ENCODE results near the gene MXRA7.
"Not testable (repeated sequence)": the region's sequence is repeated elsewhere in the genome, so short reads cannot be mapped to it uniquely, and the experiment has no call there.

MXRA7 gene

GRCh38 chr17:76714822-76715495 is 4.2 kb upstream of the MXRA7 start:
- DNase-seq: peak; percentile 45

DNA sequence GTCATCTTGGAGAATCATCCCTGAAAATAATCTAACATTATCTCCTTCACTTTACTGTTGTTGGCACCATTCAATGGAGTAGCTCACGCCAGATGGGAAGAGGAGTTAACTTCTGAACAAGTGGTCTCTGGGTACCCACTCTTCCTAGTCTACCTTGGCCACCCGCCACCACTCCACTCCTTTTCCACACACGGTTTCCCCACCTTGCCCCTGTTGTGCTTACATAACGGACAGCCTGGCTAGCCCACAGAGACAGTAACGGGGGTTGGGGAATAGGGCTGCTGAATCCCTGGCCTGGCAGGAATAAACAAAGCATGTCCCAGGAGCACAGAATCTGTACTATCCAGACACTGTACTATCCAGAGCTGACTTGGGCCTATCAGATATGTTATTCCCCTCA is 3.6 kb upstream of the MXRA7 start:
- DNase-seq: no peak

DNA sequence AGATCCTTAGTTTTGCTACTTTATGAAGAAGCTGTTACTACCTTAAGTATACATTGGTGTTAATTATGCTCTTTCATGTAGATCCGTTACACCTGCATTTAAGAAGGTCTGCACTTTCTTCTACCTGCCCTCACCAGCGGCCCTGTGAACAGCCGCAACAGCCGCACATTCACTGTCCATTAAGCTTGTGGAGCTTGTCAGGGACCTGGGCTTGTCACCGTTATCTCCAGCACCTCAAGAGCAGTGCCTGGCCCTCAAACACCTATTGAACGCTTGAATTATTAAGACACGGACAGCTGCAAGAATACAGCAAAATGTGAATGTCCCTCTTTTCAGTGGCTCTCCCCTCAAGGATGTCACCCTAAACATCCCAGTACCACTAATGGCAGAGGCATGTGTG is 3.0 kb upstream of the MXRA7 start:
- DNase-seq: no peak

- not testable (repeated sequence) for DNase-seq
Observed at GRCh38 chr17:76712321-76712720, 1.6 kb upstream of the MXRA7 start.

DNA sequence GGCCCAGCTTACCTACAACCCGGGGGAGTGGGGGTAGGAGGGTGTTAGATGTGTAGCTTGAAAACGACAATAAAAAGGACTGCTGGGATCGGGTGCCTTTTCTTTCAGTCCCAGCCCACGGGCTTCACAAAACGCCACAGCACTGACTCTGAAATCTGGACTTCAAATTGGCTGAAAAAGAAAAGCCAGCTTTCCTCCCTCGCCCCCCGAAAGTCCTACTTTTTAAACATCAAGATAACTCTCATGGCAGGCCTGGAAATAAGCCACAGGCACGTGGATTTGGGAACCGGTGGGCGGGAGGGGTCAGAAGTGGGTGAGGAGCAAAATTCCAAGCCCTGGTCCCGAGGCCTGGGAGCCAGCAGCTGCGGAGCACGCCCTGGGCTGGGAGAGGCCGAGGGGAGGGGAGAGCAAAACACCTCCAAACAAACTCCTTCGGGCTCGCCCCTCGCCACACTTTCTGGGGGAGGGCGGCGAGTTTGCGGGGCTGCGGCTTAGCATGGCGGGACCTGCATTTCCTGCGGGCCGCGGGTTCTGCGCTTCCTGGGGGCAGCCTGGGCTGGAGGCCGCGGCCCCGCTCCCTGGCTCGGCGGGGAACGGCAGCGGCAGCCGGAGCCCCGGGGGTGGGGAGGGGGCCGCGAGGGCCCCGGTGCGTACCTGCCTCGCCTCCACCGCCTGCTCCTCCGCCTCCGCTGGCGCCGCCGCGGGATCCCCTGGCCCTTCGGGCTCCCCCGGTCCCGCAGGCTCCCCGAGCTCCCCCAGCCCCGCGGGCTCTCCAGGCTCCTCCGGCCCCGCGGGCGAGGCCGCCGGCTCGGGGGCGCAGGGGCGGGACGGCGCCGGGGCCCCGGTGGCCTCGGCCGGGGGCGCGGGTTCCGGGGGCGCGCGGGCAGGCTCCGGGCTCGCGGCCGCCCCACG is 558 bp downstream of the MXRA7 start:
- peak; percentile 14 for DNase-seq

DNA sequence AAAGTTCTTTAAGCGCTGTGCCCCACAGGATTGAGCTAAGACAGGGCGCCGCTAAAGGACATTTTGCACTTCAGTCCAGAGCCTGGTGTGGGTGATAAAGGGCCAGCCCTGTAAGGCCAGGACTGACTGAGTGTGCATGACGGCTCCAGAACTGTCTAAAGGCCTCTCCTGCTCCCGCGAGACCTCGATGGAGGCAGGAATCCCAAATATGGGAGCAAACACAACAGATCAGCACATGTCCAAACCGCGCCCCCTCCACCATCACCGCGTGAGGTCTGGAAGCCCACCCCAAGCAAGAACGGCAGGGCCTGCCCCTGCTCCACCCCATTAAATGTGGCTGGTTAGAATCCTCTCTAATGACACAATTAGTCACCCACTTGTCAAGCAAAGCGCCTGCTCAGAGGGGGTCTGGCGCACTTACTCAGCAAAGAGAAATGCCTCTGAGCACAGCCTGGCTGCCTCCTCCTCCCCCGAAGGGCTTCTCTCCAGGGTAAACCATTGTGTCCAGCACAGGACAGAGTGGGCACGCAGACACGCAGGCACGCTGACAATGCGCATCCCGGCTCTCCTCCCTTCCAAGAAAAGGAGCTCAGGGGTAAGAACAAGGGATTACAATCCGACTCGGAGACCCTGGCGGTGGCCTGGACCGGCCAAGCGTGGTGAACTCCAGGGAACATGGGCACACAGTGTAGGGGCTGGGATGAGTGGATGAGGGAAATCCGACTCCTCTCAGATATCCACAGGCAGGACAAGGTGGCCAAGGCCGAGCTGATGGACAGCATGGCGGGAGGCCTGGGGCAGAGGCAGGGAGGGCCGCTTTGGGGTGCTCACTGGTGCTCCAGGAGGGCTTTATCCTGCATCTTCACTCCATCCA is 1.5 kb downstream of the MXRA7 start:
- DNase-seq: peak; percentile 18

DNA sequence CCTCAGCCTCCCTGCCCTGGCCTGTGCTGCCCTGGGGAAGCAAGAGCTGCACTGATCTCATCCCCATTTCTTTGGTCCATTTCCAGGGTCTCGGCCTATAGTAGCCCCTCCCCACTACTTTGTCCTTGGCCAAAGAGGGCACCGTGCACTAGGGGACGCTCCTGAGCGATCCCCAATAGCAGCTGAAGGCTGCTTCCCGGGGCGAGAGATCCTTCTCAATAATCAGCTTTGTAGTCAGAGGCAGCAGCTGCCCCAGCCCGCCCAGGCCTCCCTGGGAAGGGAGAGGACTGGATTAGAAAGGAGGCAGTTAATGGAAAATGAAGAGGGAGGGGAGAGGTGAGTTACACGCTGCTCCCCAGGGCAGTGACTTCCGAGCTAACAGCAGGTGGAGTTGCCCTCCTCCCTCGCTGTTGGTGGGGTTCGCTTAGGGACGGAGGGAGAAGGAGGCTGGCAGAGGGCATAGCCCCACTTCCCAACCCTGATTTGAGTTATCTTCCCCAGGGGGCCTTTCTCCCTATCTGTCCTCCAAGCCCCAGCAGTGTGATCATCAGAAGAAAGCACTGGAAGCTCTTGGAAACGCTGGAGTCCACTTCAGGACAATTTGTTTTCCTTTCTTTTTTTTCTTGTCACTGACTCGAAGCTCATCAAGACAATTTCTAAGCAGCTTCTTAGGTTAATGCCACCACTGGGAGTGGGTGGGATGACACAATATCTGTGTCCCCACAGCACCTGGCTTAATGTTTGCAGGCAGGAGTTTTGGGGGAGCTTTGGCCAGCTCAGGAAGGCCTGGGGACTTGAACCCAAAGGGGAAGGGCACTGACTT is 2.6 kb downstream of the MXRA7 start:
- DNase-seq: no peak

GRCh38 chr17:76706817-76707216 is 3.9 kb downstream of the MXRA7 start:
- no peak for DNase-seq

DNA sequence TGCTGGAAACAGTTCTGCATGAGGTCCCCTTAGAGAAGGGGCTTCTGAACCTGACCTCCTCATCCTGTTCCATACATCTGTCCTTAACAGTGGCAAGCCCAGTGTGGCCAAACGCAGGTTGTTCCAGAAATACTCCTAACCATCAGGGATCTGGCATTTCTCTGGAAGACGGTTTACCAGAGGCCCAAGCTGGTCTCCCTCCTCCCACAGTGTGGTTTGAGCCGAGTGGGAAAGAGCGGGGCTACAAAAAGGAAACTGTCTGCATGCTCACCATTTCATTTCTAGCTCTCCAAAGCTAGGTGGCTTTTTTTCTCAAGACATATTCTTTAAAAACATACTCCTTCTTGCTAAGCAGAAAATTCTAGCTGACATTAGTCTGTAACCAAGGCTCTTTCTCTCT is 6.0 kb downstream of the MXRA7 start:
- no peak for DNase-seq

DNA sequence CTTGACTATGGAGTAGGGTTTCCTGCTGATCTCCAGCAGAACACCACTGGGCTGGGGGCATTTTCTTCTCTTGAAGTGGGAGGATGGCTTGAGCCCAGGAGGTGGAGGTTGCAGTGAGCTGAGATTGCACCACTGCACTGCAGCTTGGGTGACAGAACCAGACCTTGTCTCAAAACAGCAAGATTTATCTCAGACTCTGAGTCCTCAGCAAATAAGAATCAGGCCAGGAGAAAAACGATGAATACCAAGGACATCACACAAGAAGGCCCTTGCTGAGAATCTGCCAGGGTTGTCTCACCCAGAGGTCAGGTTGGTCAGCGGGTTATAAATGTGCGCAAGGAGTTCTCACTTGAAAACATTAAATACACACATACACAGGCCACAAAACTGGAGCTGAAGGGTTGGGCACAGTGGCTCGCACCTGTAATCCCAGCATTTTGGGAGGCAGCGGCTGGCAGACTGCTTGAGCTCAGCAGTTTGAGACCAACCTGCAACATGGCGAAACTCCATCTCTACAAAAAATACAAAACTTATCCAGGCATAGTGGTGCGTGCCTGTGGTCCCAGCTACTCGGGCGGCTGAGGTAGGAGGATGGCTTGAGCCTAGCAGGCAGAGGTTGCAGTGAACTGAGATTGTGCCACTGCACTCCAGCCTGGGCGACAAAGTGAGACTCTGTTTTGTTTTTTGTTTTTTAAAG is 7.7 kb downstream of the MXRA7 start:
- DNase-seq: no peak

- no peak for DNase-seq
Observed at GRCh38 chr17:76702076-76702475, 8.7 kb downstream of the MXRA7 start.

- DNase-seq: no peak
Observed at GRCh38 chr17:76701471-76701967, 9.2 kb downstream of the MXRA7 start.

DNA sequence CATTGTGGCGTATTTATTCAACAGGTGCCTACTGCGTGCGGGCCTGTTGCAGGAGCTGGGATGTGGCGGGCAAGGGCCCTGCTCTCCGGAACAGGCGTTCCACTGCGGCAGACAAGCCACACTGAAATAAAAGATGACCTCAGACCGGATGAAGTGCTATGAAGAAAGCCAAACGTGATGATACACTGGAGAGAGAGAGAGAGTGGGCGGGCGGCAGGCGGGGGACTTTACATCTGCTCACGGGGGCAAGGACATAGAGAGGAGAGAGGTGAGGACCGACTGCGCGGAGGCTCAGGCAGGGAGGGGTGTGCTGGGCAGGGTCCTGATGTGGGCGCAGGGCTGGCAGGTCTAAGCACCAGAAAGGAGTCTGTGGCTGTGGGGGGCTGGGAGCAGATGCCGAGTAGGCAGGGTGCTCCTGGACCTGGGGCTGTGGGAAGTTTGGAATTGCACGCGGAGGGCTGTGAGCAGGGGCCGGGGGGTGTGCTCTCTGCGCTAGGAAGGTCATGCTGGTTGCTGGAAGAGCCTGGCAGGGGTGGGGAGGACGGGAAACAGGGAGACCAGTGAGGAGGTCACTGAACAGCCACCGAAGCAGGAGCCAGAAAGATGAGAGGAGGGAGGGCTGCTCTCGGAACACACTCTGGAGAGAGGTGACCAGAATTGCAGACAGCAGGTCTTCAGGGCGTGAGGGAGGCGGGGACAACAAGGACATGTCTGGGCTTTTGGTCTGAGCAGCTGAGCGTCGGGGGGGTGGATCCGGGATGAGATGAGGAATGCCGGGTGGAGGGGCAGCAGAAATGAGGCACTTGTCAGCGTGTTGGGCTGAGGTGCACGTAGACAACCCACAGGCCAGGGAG is 9.9 kb downstream of the MXRA7 start:
- no peak for DNase-seq

DNA sequence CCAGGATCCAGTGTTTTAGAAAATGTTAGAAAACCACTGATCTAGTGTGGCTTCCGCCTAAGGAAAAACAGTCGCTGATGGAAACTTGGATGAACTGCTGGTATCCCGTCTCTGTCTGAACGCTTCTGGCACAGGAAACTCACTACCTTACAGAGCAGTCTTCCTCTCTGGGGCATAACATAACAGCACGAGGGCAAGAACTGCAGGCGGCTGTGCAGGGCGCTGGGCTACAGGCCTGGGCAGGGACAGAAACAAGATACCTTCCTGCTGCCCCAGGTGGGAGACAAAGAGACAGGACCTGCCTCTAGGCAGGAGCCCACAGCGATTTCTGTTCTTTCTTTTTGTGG is 10.5 kb downstream of the MXRA7 start:
- peak; percentile 26 for DNase-seq

DNA sequence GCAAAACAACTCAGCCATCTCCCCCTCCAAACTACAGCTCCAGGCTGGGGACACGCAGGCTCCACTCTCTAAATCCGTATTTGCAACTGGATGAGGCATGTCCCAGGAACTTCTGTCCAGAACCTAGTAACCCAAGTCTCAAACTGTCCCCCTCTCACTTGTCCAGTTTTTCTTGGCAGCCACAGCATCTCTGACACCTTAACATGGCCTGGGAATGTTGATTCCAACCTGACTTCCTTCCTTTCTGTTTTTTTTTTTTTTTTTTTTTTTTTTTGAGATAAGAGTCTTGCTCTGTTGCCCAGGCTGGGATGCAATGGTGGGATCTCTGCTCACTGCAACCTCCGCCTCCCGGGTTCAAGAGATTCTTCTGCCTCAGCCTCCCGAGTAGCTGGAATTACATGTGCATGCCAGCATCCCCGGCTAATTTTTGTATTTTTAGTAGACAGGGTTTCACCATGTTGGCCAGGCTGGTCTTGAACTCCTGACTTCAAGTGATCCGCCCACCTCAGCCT is 12.2 kb downstream of the MXRA7 start:
- DNase-seq: not testable (repeated sequence)

- peak; percentile 20 for DNase-seq
Observed at GRCh38 chr17:76697702-76698465, 12.9 kb downstream of the MXRA7 start.

DNA sequence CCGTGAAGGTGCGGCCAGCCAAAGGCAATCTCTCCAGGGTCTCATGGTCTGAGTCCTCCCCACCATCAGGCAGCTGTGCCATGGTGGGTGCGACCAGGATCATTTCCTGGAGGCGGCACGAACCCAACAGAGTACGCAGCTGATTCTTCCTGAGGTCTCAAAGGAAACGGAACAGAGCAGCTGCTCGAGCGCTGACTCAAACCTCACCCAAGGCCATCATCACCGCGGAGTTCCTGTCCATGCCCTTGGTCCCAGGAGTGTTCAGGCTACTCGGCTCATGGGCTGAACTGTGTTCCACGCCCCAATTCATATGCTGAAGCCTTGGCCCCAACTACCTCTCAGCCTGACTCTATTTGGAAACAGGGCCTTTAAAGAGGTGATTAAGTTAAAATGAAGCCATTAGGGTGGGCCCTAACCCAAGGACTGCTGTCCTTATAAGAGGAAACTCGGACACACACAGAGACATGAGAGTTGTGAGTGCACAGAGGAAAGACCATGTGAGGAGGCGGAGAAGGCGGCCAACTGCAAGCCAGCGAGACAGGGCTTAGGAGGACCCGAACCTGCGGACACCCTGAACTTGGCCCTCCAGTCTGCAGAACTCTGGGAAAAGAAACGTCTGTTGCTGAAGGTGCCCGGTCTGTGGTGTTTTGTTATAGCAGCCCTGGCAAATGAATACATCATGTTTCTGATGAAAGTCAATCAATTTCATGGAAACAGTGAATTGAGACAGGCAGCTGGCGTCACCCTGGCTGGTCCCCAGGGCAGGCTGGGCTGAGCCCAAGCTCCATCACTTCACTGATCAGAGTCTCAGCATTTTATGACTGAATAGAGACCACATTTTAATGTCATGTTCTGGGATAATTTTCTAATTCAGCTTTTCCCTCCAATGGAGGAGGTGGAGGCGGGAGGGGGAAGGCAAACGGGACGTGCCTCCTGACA is 13.7 kb downstream of the MXRA7 start:
- DNase-seq: no peak

DNA sequence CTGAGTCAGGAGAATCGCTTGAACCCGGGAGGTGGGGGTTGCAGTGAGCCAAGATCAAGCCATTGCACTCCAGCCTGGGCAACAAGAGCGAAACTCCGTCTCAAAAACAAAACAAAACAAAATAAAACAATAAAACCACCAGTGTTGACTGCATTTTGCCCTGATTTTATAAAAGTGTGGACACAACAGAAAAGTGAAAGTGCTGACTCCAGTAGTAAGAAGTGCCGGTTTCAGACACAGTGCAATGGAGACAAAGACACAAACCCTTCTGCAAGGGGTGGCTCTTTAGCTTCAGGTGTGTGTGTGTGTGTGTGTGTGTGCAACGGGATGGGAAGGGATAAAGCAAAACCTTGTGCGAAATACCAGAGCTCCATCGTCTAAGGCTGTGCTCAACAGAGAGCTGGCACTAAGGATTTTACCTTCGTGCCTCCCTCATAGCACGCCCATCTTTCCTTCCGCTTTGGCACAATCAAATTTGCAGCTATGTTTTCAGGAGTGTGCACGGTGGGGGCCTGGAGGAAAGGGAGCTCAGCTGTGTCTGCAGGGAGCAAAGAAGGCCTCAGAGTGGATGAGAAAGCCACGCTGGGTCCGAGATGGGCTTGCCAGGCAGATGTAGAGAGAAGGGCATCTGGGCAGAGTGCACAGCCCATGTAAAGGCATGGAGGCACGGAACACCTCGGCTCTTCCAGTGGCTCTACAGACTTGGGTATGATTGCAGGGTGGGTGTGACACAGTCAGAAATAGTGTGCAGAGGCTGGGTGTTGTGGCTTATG is 15.5 kb downstream of the MXRA7 start:
- DNase-seq: no peak

All from NCI-H146 (cell line).